GM19395 (cell line): ENCODE measurements around the gene DHCR24.
"Not testable (repeated sequence)": the region's sequence is repeated elsewhere in the genome, so short reads cannot be mapped to it uniquely, and the experiment has no call there.

Experiments used
- ATAC-seq: cut with Tn5 transposase; IDR thresholded peaks from one replicate; pipeline ENCODE4 v1.9.1; 2021; ENCODE audit warnings: mild to moderate bottlenecking, moderate library complexity; ENCODE audit not compliant: unreplicated experiment

The DHCR24 gene, protein sequence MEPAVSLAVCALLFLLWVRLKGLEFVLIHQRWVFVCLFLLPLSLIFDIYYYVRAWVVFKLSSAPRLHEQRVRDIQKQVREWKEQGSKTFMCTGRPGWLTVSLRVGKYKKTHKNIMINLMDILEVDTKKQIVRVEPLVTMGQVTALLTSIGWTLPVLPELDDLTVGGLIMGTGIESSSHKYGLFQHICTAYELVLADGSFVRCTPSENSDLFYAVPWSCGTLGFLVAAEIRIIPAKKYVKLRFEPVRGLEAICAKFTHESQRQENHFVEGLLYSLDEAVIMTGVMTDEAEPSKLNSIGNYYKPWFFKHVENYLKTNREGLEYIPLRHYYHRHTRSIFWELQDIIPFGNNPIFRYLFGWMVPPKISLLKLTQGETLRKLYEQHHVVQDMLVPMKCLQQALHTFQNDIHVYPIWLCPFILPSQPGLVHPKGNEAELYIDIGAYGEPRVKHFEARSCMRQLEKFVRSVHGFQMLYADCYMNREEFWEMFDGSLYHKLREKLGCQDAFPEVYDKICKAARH

GRCh38 chr1:54886724-54887664, at the start of gene DHCR24:
DHCR24 (minus strand) TSS chr1:54887195; CDS start chr1:54887119, 76 bp downstream.
- ATAC-seq: peak; percentile 90

DNA sequence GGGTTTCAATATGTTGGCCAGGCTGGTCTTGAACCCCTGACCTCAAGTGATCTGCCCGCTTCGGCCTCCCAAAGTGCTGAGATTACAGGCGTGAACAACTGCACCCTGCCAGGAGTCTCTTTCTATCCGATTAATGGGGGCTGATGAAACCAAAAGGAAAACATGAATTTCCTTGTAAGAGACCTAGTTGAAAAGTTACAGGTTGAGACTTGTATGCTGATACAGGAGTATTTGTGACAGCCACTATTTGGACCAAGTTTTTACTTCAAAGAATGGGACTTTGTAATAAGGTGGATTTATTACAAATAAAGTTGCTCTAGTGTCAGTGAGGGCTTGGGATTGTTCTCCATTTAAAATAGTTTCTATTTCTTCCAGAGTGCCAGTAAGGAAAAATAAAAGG, 49.8 kb upstream of the DHCR24 start:
- ATAC-seq: no peak

DNA sequence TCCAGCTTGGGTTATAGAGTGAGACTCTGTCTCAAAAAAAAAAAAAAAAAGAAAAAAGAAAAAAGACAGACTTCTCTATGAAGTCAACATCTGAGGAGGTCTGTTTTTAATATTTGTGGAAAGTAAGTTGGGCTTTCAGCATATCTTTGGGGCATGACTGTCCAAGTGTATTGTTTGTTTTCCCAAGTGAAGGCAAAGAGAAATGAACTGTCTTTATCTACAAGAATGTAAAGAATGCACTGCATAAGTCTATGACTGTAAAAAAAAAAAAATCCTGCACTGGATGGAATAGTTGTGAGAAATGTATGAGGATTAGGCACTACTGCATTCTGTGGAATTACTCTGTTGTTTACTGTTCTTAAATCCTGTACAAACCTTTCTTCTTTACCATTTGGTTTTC, 47.9 kb upstream of the DHCR24 start:
- ATAC-seq: no peak

GRCh38 chr1:54934081-54934480, 47.1 kb upstream of the DHCR24 start:
- not testable (repeated sequence) for ATAC-seq

DNA sequence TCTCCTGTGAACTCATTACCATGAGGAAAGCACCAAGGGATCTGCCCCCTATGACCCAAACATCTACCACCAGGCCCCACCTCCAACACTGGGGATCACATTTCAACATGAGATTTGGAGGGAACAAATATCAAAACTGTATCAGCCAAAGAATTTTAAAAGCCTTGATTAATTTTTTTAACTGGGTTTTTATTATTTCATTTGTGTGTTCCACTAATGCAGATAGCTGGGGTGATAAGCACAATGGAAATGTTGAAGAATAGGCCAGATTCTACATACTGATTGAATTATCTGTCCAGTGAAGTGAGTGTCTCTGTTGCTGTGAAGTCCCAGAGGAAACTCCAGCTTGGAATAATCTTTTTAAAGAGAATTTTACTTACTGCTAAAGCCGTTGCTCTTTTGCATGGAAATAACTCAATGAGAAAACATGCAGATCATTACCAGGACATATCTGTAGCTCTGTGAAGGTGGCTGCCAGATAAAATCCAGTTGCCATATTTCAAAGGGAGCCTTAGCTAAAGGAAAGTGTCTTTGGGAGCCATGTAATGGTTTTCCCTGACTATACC, 44.4 kb upstream of the DHCR24 start:
- ATAC-seq: no peak

DNA sequence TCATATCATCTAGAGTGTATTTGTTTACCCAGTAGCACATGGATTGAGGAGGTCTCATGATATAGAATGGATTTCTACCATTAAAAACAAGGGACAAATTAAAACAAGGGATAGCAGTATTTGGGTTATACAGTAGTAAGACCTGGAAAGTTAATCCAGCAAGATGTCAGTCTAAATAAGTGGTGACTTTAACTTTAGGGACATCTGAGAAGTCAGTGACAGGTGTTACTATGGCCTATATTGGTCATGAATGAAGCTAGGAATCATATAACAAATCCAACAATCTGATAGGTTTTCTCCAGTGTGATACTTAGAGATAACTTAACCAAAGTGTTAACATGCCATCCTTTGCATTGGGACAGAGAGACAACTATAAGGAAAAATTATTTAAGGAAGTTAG, 42.7 kb upstream of the DHCR24 start:
- no peak for ATAC-seq

DNA sequence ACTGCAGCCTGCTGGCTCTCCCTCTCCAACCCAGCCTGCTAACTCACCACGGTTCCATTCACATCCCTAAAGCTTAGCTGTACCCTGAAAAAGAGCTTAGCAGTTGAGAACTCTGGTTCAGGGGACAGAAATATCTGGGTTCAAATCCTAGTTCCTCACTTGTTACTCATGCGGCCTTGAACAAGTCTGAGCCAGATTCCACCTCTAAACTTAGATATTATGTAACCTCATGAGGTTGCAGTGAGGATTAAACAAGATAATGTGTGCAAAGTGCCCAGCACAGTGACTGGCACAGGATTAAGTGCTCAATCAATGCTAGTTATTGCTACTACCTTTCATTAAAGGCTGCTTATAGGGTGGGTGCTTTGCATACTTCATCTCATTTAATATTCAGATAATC, 41.3 kb upstream of the DHCR24 start:
- ATAC-seq: no peak

DNA sequence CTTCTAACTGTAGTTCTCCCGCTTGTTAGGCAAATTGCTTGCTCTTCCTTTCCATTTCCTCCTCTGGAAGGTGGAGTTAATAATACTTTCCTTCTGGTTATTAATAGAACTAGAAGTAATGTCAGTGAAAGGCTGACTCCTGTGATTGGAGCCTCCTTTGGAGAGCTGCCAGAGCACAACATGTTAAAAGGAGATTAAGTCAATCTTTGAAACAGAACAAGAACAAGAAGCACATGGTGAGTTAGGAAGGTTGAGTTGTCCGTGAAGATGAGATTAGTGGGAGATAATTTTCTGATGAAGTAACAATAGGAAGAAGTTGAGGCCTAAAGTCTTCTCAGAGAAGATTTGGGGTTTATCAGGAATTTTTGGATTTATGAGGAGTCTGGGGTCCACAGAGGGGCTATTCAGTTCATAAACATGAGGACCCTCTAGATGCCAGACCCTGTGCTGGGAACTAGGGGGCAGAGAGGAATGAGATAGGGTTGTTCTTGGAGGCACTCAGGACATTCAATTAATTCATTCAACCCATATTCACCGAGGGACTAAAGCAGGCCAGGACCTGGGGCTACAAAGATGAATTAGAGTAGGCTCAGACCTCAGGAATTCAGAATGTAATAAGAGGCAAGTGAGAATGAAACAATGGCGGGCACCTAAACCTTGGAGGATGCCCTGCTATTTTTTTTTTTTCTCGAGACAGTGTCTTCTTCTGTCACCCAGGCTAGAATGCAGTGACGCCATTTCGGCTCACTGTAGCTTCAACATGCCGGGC, 40.7 kb upstream of the DHCR24 start:
- no peak for ATAC-seq

DNA sequence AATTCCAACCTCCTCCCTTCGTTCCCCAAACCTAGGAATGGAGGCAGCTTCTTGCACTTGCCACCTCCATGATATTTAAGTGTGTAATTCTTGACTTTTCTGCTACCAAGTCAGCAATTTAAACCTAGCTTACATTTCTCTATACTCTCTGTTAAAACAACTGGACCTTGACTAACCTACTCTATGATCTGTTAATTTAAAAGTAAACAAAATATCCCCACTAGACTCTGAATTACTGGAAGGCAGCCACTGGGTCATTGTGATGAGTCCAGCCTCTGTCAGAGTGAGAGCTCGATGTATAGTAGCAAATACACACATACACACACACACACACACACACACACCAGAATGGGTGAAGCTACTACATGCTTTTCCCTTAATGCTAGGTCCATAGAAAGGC, 40.0 kb upstream of the DHCR24 start:
- no peak for ATAC-seq

DNA sequence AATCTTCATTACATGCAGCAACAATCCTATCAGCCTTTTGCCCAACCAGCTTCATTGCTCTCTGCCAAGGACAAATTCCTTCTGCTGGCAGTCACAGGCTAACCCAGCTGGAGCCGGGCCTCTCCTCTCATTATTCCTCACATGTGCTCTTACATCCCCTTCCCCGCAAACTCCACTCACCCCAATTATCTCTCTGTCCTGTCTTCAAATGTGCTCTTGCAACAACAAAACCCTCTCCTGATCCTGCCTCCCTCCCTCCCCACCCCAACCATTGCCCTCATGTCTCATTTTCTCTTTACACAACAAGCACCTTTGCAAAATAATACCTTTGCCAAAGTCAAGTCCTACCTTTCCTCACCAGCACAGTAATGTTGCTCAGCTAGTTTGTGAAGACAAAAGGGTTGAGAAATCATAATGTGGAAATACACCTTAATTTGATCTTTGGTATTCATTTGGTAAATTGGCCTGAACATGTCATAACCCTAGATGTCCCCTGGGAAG, 36.0 kb upstream of the DHCR24 start:
- ATAC-seq: no peak

- no peak for ATAC-seq
These were observed 35.2 kb upstream of the DHCR24 start for GRCh38 chr1:54922040-54922761.

DNA sequence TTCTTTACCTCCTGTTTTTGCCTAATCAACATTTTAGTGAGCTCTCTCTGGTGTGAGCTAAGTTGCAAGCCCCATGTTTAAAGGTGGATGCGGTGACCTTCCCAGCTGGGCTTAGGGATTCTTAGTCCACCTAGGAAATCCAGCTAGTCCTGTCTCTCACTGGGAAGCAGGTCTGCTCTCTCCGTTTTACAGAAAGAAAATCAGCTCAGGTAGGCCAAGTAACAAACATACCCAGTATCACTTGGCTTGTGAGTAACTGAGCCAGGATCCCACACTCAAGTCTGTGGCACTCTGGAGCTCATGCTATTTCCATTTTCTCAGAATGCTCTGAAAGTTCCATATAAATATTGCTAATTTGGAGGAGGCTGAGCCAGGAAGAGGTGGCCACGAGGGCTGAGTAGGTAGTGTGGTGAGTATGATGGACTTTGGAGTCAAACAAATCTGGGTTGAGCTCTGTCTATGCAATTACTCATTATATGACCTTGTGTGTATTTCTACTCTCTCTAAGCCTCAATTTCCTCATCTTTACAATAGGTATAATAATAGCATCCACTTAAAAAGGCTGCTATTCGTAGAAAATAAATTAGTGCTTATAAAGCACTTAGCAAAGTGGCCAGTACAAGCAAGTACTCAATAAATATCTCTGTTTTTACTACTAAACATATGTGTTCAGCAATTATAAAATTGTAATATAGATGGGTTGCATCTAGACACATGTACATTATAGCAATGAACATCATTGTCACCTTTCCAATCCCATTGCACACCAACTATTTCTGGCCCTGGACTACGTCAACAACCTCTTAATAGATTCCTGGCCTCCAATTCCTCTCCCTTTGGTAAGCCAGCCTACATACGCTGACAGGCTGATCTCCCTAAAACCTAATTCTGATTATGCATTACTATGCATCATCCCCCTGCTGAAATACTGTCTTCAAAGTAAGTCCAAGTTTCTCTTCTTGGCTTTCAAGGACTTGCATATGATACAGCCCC, 32.7 kb upstream of the DHCR24 start:
- no peak for ATAC-seq

DNA sequence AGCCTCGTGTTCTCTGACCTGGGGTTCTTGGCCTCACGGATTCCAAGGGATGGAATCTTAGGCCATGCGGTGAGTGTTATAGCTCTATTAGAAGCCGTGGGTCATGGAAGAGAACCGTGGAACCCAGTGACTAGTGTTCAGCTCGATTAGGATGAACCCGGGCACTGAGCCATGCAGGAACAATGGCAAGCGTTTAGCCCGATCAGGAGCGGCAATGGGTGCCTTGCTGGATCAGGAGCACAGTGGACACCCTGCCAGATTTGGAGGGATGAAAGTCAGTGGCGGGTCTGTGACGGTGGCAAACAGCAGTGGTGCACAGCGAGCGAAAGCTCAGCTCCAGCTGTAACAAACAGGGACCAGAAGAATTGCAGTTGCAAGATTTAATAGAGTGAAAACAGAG, 24.1 kb upstream of the DHCR24 start:
- ATAC-seq: not testable (repeated sequence)

- no peak for ATAC-seq
These were observed 19.6 kb upstream of the DHCR24 start for GRCh38 chr1:54906586-54906985.

DNA sequence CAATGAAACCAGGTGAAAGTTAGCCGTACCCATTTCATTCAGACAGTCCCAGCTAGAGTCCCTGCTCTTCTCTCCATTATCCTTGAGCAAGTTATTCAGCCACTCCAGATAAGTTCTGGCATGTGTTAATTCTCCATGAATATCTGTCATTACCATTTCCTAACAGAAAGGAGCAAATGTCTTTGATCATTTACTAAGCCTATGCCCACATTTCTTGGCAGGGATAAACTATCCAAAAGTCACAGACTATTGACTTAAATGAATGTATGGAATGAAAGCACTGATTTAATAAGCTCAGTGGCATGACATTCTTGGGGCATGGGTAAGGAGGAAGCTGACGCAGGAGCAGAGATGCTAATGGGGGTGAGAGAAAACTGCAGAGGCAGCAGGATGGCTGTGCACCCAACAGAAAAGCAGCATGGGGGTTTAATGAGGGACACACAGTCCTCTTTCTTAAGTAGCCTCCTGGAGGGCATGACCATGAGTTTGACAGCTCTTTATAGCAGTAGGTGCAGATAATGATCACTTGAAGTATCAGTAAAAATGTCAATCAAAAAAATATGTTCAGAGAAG, 17.6 kb upstream of the DHCR24 start:
- no peak for ATAC-seq

- ATAC-seq: no peak
These were observed 7.3 kb upstream of the DHCR24 start for GRCh38 chr1:54894271-54894670.

- ATAC-seq: no peak
These were observed 5.6 kb upstream of the DHCR24 start for GRCh38 chr1:54892586-54892985.

DNA sequence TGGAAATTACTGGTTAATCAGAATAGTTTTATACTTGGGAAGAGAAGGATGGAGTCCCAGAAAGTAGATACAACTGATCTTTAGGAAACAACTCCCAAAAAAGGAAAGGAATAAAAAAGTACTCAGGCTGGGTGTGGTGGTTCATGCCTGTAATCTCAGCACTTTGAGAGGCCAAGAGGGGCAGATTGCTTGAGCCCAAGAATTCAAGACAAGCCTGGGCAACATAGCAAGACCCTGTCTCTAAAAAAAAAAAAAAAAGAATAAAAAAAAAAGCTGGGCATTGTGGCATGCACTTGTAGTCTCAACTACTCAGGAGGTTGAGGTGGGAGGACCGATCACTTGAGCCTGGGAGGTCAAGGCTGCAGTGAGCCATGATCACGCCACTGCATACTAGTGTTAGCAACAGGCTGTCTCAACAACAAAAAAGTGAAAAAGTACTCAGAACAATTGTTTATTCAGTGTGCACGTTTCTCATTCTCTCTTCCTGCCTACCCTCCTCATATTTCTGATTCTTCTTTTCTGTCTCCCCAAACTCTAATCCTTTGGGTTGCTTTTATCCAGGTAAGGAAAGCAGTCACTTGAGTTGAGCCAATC, 2.2 kb upstream of the DHCR24 start:
- no peak for ATAC-seq
